HFFc6 (cell line): ENCODE data around the gene ANKMY1. TPM values are rescaled to one million over a fixed set of nuclear protein-coding genes. Genes with fewer than 3 reads are reported as not detected.

Experiments used
- DNase-seq: peaks from one replicate; pipeline ENCODE4 v3.0.0-alpha.2; 2018
- H3K27ac Mint-ChIP-seq: 2 replicates; pipeline ENCODE4 v1.8.0; 2020; ENCODE audit warnings: mild to moderate bottlenecking, mixed read lengths
- H3K27me3 Mint-ChIP-seq: 2 replicates; pipeline ENCODE4 v1.8.0; 2021; ENCODE audit warnings: mild to moderate bottlenecking, moderate library complexity, mixed read lengths; ENCODE audit not compliant: insufficient read depth
- H3K36me3 Mint-ChIP-seq: 2 replicates; pipeline ENCODE4 v1.8.0; 2021; ENCODE audit warnings: low read depth, mixed read lengths
- H3K4me1 Mint-ChIP-seq: 2 replicates; pipeline ENCODE4 v1.8.0; 2020; ENCODE audit warnings: low read depth, mixed read lengths
- H3K4me3 Mint-ChIP-seq: 2 replicates; pipeline ENCODE4 v1.8.0; 2020; ENCODE audit warnings: mild to moderate bottlenecking, moderate library complexity, mixed read lengths
- H3K9me3 Mint-ChIP-seq: 2 replicates; pipeline ENCODE4 v1.8.0; 2020; ENCODE audit warnings: mild to moderate bottlenecking, mixed read lengths
- total RNA-seq, 6 experiments: library from RNA; stranded (reverse); fragmentation: NEBNext Ultra II Directional; extraction: Animal tissue kit (Norgen Biotek cat#: 25700); gene quantifications; 2 replicates in 1 of 6; 3 replicates in 5 of 6; pipeline ENCODE4 v1.2.3, GENCODE V29; 2021
- TF ChIP-seq, protein P1 (sequence below): fragments of 200-600 bp; sonication (generic); IDR thresholded peaks from 2 replicates; pipeline ENCODE4 v1.5.0; 2021; ENCODE audit warnings: antibody characterized with exemption, mild to moderate bottlenecking

Gene ANKMY1
- total RNA-seq, 6 experiments from 2014 or later, result 4.4 to 5.6 (median 5.2) TPM

DNA sequence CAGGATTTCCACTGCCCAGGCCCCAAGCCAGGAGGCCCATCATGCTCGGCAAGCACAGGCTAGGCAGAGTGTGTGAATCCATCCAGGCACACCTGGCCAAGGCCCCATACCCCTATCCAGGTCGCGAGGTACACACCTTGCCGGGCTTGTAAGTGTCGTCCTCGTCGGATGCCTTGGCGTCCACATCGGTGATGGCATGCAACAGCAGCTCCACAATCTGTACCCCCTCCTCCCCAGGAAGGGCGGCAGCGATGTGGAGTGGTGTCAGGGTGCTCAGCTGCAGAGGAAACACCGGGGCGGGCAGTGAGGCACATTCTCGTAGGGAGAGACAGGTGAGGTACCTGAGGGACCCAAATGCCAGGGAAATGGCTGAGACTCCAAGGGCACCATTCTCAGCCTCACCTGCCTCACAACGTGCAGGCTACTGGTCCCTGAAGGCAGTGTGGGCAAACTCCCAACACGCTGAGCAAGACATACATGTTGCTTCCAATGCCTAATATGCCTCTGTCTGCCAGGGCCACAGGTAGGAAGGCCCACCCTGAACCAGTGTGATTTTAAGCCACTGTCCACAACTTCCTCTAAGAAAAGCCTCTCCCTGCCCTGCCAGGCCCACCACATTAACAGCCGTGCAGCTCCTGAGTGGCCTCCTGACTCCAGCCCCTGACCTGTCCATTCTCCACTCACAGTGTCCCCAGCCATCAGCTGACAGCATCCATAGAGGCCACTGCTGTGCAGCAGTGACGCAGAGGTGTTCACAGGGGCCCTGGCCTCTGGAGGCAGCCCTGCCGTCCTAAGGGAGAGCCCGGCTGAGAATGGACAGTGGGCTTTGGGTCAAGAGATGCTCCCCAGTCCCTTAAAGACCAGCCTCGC lies 44.9 kb downstream of the ANKMY1 start:
- H3K4me3 Mint-ChIP-seq, result no peak overlapping the region
- no peak for DNase-seq
- no peaks in the 10 kb centered on the region for H3K27me3 Mint-ChIP-seq
- TF ChIP-seq, protein P1, sequence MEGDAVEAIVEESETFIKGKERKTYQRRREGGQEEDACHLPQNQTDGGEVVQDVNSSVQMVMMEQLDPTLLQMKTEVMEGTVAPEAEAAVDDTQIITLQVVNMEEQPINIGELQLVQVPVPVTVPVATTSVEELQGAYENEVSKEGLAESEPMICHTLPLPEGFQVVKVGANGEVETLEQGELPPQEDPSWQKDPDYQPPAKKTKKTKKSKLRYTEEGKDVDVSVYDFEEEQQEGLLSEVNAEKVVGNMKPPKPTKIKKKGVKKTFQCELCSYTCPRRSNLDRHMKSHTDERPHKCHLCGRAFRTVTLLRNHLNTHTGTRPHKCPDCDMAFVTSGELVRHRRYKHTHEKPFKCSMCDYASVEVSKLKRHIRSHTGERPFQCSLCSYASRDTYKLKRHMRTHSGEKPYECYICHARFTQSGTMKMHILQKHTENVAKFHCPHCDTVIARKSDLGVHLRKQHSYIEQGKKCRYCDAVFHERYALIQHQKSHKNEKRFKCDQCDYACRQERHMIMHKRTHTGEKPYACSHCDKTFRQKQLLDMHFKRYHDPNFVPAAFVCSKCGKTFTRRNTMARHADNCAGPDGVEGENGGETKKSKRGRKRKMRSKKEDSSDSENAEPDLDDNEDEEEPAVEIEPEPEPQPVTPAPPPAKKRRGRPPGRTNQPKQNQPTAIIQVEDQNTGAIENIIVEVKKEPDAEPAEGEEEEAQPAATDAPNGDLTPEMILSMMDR, result no peak
- peaks cover 12% of the 10 kb centered on the region for H3K4me1 Mint-ChIP-seq
- no peak overlapping the region for H3K27ac Mint-ChIP-seq
- no peaks in the 10 kb centered on the region for H3K9me3 Mint-ChIP-seq
- H3K36me3 Mint-ChIP-seq, result no peaks in the 10 kb centered on the region

DNA sequence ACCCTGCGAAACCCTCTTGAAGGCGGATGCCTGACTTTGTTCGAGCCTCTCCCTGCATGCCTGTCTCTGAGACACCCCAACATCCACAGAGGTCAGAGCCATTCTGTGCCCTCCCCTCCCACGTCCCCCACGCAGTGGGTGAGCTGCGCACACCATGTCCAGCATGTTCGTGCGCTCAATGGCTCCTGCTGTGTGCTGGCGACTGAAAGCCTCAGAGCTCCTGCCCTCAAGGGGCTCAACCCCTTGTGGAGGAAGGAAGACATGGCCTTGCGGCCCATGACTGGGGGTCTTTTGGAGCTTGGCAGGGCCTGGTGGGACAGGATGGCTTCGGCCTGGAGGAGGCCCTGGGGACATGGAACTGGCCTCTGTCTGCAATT lies 45.7 kb downstream of the ANKMY1 start:
- Mint-ChIP-seq H3K4me3 (no peak overlapping the region), H3K4me1 (peaks cover 12% of the 10 kb centered on the region), H3K36me3 (no peaks in the 10 kb centered on the region), H3K27me3 (no peaks in the 10 kb centered on the region), H3K9me3 (no peaks in the 10 kb centered on the region), H3K27ac (no peak overlapping the region)
- no peak for DNase-seq
- TF ChIP-seq, protein P1, result no peak

DNA sequence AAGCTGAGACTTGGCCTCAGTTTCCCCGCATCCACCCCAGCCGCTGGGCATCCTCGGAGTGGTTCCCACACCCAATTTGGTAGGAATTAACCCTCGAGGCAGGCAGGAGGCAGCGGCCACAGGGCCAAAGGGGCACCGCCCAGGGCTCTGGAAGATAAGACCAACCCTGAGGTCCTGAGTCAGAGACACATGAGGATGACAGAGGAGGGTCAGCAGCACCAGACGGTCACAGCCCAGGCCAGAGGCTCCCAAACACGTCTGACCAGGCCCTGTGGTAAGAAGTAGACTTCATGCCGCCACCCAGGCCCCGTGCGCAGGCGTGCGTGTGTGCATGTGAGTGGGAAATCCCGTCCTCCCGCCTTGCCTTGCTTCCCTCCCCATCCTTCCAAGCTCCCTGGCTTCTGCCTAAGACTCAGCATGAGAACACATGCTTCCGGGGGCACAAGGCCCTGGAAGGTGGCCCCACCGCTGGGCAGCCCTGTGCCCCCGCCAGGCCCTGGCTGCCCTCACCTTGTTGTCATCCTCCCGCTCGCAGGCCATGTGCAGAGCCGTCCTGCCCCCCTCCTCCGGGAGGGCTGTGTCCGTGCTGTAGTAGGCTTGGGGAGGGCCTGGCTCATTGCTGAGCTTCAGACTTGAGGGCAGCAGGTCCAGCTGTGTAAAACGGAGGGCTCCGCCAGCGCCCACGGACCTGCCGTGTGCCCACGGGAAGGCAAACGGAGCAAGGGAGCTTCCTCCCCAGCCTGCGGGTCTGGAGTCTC lies 46.3 kb downstream of the ANKMY1 start:
- Mint-ChIP-seq H3K27me3 (no peaks in the 10 kb centered on the region), H3K27ac (no peak overlapping the region), H3K36me3 (no peaks in the 10 kb centered on the region), H3K4me1 (peaks cover 12% of the 10 kb centered on the region), H3K9me3 (no peaks in the 10 kb centered on the region), H3K4me3 (no peak overlapping the region)
- TF ChIP-seq, protein P1, result no peak
- DNase-seq, result no peak

DNA sequence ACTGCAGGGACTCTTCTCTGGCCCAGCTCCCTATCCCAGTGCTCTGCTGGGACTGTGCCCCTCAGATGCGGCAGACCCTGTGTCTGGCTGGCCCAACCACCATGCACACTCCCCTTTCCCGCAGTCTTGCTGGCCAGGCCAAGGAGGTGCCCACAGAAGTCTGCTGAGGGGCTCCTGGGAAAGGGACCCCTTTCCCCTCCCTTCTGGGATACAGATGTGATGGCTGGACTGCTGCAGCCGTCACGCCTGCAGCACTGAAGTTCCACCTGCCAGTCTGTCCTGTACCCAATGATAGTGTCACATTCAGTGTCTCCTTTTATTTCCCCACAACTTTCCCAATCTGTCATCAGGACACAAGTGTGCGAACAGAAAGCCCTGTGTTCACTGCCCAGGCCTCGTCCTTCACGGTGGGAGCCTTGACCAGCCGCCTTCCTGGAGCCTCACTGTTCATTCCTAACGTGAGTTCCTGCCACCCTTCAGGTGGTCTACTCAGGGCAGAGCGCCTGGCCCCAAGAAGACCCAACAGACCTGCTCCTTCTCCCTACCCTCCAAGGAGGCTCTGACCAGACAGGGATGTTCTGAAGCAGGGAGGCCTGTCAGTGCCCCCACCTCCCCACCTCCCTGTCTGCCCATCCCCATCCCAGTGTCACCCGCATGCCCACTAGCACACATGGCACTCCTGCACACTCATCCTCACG lies 47.1 kb downstream of the ANKMY1 start:
- Mint-ChIP-seq H3K27ac (no peak overlapping the region), H3K4me1 (peaks cover 12% of the 10 kb centered on the region), H3K36me3 (no peaks in the 10 kb centered on the region), H3K4me3 (no peak overlapping the region), H3K27me3 (no peaks in the 10 kb centered on the region), H3K9me3 (no peaks in the 10 kb centered on the region)
- DNase-seq, result no peak
- TF ChIP-seq, protein P1, result no peak

DNA sequence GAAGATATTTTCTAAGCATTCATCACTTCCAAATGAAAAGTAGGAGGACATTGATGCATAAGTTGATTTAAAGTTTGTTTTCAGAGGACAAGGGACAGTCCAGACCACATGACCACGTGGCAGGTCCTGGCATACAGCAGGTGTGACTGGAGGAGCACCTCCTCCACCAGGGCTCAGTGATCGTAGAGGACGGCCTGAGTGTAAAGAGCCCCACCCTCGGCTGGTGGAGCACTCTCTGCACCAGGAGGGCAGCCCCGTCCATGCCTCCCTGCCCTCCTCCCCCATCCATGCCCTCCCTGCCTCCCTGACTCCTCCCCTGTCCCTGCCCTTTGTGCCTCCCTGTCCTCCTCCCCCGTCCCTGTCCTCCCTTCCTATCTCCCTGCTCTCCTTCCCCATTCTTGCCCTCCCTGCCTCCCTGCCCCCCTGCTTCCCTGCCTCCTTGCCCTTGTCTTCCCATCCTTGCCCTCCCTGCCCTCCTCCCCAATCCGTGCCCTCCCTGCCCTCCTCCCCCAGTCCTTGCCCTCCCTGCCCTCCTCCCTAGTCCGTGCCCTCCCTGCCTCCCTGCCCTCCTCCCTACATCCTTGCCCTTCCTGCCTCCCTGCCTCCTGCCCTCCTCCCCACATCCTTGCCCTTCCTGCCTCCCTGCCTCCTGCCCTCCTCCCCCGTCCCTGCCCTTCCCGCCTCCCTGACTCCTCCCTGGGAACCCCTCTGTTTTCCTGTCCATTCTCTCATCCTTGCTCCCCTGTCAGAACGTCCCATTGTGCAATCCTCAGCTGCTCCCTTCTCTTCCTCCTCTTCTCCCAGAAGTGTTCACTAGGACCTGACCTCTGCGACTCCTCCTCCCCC lies 47.9 kb downstream of the ANKMY1 start:
- Mint-ChIP-seq H3K4me1 (peaks cover 12% of the 10 kb centered on the region), H3K36me3 (no peaks in the 10 kb centered on the region)
- DNase-seq, result no peak

More for the DNA sequence above, 47.9 kb downstream of the ANKMY1 start:
- TF ChIP-seq, protein P1, result no peak
- Mint-ChIP-seq H3K27ac (no peak overlapping the region), H3K9me3 (no peaks in the 10 kb centered on the region), H3K27me3 (no peaks in the 10 kb centered on the region), H3K4me3 (no peak overlapping the region)
